Measurements from ENCODE around the gene CPE.

Gene CPE

GRCh38 chr4:165514739-165515138 lies 135.9 kb downstream of the CPE start:
- no CpG with 5 or more reads among the region's 2 CpGs for WGBS, 2 donors (ENCODE audit: extremely low coverage in 2 of 2, insufficient read length in 2 of 2, insufficient replicate concordance in 1 of 2)
- Histone ChIP-seq H3K4ac (ENCODE audit: low read length) (no peak overlapping the region), H2BK5ac (ENCODE audit: low read length) (no peak overlapping the region), H3K79me1 (ENCODE audit: low read depth, low read length) (no peaks in the 10 kb centered on the region), H2AK5ac (ENCODE audit: low read depth, low read length) (no peak overlapping the region), H4K91ac (ENCODE audit: low read depth, low read length, poor library complexity) (no peak overlapping the region), H4K8ac (ENCODE audit: low read depth, low read length) (no peak overlapping the region), H3K4me2 (ENCODE audit: insufficient read depth, low read length, poor library complexity, severe bottlenecking) (no peak overlapping the region), H3K4me3 (ENCODE audit: low read length in 2 of 2) (no peak overlapping the region), H2AFZ (ENCODE audit: low read length) (no peak overlapping the region), H3K23ac (ENCODE audit: low read depth, low read length, poor library complexity) (no peak overlapping the region), H3K27me3 (ENCODE audit: control insufficient read depth in 3 of 3, insufficient read depth in 3 of 3, low read depth in 1 of 3, low read length in 3 of 3) (peaks cover 0 to 4% (median 0%) of the 10 kb centered on the region in 3 experiments), H3K9ac (ENCODE audit: low read depth, low read length, poor library complexity) (no peak overlapping the region), H3K4me1 (ENCODE audit: control insufficient read depth in 2 of 2, insufficient read depth in 1 of 2, low read depth in 1 of 2, low read length in 2 of 2) (no peaks in the 10 kb centered on the region), H3K18ac (ENCODE audit: low read length) (no peak overlapping the region), H2BK120ac (ENCODE audit: low read depth, low read length) (no peak overlapping the region), H2BK15ac (ENCODE audit: low read length) (no peak overlapping the region), H2BK12ac (ENCODE audit: low read length) (no peak overlapping the region), H3K36me3 (replicated peaks in 1 of 2; ENCODE audit: control insufficient read depth in 2 of 2, insufficient read depth in 2 of 2, low read length in 2 of 2) (no peaks in the 10 kb centered on the region), H3K27ac (replicated peaks; ENCODE audit: low read length) (no peak overlapping the region), H3K9me3 (replicated peaks in 1 of 2; ENCODE audit: control insufficient read depth in 2 of 2, insufficient read depth in 1 of 2, low read depth in 1 of 2, low read length in 2 of 2) (no peaks in the 10 kb centered on the region), H3K14ac (ENCODE audit: low read length) (no peak overlapping the region)
- DNase-seq (ENCODE audit: low spot score), result no peak

DNA sequence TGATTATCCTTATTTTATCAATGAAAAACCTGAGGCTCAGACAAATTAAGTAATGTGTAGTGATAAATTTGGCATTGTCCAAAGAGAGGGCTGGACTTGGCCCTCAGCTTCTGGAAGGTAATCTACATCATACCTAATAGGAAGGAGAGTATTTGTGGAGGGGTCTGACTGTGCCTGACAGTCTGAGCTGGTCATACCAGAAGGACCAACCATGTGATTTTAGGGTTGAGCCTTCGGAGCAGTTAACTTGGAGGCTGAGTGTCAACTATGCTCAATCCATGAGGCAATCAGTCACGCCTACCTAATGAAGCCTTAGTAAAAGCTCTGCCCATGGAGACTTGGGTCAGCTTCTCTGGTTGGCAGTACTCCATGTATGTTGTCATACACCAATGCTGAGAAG lies 136.4 kb downstream of the CPE start:
- Histone ChIP-seq H3K23ac (ENCODE audit: low read depth, low read length, poor library complexity) (no peak overlapping the region), H2AFZ (ENCODE audit: low read length) (no peak overlapping the region), H2AK5ac (ENCODE audit: low read depth, low read length) (no peak overlapping the region), H3K79me1 (ENCODE audit: low read depth, low read length) (no peaks in the 10 kb centered on the region), H3K9me3 (replicated peaks in 1 of 2; ENCODE audit: control insufficient read depth in 2 of 2, insufficient read depth in 1 of 2, low read depth in 1 of 2, low read length in 2 of 2) (no peaks in the 10 kb centered on the region), H2BK5ac (ENCODE audit: low read length) (no peak overlapping the region), H3K27me3 (ENCODE audit: control insufficient read depth in 3 of 3, insufficient read depth in 3 of 3, low read depth in 1 of 3, low read length in 3 of 3) (peaks cover 0 to 4% (median 0%) of the 10 kb centered on the region in 3 experiments), H3K4me1 (ENCODE audit: control insufficient read depth in 2 of 2, insufficient read depth in 1 of 2, low read depth in 1 of 2, low read length in 2 of 2) (no peaks in the 10 kb centered on the region), H3K27ac (replicated peaks; ENCODE audit: low read length) (no peak overlapping the region), H4K91ac (ENCODE audit: low read depth, low read length, poor library complexity) (no peak overlapping the region), H3K36me3 (replicated peaks in 1 of 2; ENCODE audit: control insufficient read depth in 2 of 2, insufficient read depth in 2 of 2, low read length in 2 of 2) (no peaks in the 10 kb centered on the region), H2BK15ac (ENCODE audit: low read length) (no peak overlapping the region), H3K4ac (ENCODE audit: low read length) (no peak overlapping the region), H3K18ac (ENCODE audit: low read length) (no peak overlapping the region), H3K4me3 (ENCODE audit: low read length in 2 of 2) (no peak overlapping the region), H3K4me2 (ENCODE audit: insufficient read depth, low read length, poor library complexity, severe bottlenecking) (no peak overlapping the region), H2BK12ac (ENCODE audit: low read length) (no peak overlapping the region), H2BK120ac (ENCODE audit: low read depth, low read length) (no peak overlapping the region), H4K8ac (ENCODE audit: low read depth, low read length) (no peak overlapping the region), H3K9ac (ENCODE audit: low read depth, low read length, poor library complexity) (no peak overlapping the region), H3K14ac (ENCODE audit: low read length) (no peak overlapping the region)
- WGBS, 2 donors (ENCODE audit: extremely low coverage in 2 of 2, insufficient read length in 2 of 2, insufficient replicate concordance in 1 of 2), result no CpG with 5 or more reads among the region's 2 CpGs
- no peak for DNase-seq (ENCODE audit: low spot score)

DNA sequence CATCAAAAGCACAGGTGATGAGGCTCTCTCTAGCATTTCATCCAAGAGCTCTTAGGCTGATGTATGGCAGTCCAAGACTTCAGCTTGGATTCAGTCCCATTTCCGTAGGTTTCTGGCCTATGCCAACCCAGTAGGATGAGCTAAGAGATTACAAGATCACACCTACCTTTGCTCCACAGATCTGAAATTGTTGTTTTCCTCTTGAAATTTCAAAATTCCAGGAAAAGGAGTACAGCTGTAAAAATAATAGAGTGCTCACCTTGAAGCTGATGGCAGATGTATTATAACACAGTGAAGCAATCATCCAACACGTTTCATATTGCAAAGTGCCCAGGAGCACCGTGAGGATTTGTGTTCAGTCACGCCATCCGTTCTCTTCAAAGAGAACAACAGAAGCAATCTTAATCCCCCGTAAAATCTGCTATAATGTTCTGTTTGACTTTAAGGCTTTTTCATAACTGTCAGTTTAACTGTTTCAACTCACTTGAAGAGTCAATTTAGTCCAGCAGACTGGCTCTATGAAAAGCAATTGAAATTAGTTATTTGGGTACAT lies 137.5 kb downstream of the CPE start:
- Histone ChIP-seq H3K27ac (replicated peaks; ENCODE audit: low read length) (no peak overlapping the region), H3K4me3 (ENCODE audit: low read length in 2 of 2) (no peak overlapping the region), H3K4ac (ENCODE audit: low read length) (no peak overlapping the region), H3K9ac (ENCODE audit: low read depth, low read length, poor library complexity) (no peak overlapping the region), H3K9me3 (replicated peaks in 1 of 2; ENCODE audit: control insufficient read depth in 2 of 2, insufficient read depth in 1 of 2, low read depth in 1 of 2, low read length in 2 of 2) (no peaks in the 10 kb centered on the region), H4K8ac (ENCODE audit: low read depth, low read length) (no peak overlapping the region), H2BK15ac (ENCODE audit: low read length) (no peak overlapping the region), H3K36me3 (replicated peaks in 1 of 2; ENCODE audit: control insufficient read depth in 2 of 2, insufficient read depth in 2 of 2, low read length in 2 of 2) (no peaks in the 10 kb centered on the region), H3K18ac (ENCODE audit: low read length) (no peak overlapping the region), H2BK120ac (ENCODE audit: low read depth, low read length) (no peak overlapping the region), H3K4me2 (ENCODE audit: insufficient read depth, low read length, poor library complexity, severe bottlenecking) (no peak overlapping the region), H2BK5ac (ENCODE audit: low read length) (no peak overlapping the region), H3K4me1 (ENCODE audit: control insufficient read depth in 2 of 2, insufficient read depth in 1 of 2, low read depth in 1 of 2, low read length in 2 of 2) (no peaks in the 10 kb centered on the region), H4K91ac (ENCODE audit: low read depth, low read length, poor library complexity) (no peak overlapping the region), H2AK5ac (ENCODE audit: low read depth, low read length) (no peak overlapping the region), H2BK12ac (ENCODE audit: low read length) (no peak overlapping the region), H3K27me3 (ENCODE audit: control insufficient read depth in 3 of 3, insufficient read depth in 3 of 3, low read depth in 1 of 3, low read length in 3 of 3) (peaks cover 0 to 4% (median 0%) of the 10 kb centered on the region in 3 experiments), H3K14ac (ENCODE audit: low read length) (no peak overlapping the region), H3K79me1 (ENCODE audit: low read depth, low read length) (no peaks in the 10 kb centered on the region), H3K23ac (ENCODE audit: low read depth, low read length, poor library complexity) (no peak overlapping the region), H2AFZ (ENCODE audit: low read length) (no peak overlapping the region)
- no CpG with 5 or more reads among the region's 6 CpGs for WGBS, 2 donors (ENCODE audit: extremely low coverage in 2 of 2, insufficient read length in 2 of 2, insufficient replicate concordance in 1 of 2)
- no peak for DNase-seq (ENCODE audit: low spot score)

GRCh38 chr4:165517216-165517615 lies 138.4 kb downstream of the CPE start:
- no peak overlapping the region for H3K23ac ChIP-seq (ENCODE audit: low read depth, low read length, poor library complexity)
- H3K27me3 ChIP-seq (ENCODE audit: control insufficient read depth in 3 of 3, insufficient read depth in 3 of 3, low read depth in 1 of 3, low read length in 3 of 3), result peaks cover 0 to 3% (median 0%) of the 10 kb centered on the region in 3 experiments
- no CpG with 5 or more reads among the region's 1 CpG for WGBS, 2 donors (ENCODE audit: extremely low coverage in 2 of 2, insufficient read length in 2 of 2, insufficient replicate concordance in 1 of 2)
- no peak overlapping the region for H2BK15ac ChIP-seq (ENCODE audit: low read length)
- H2BK5ac ChIP-seq (ENCODE audit: low read length), result no peak overlapping the region
- no peaks in the 10 kb centered on the region for H3K79me1 ChIP-seq (ENCODE audit: low read depth, low read length)
- H3K18ac ChIP-seq (ENCODE audit: low read length), result no peak overlapping the region
- H2BK120ac ChIP-seq (ENCODE audit: low read depth, low read length), result no peak overlapping the region
- no peak overlapping the region for H3K4me3 ChIP-seq (ENCODE audit: low read length in 2 of 2)
- H4K8ac ChIP-seq (ENCODE audit: low read depth, low read length), result no peak overlapping the region
- no peaks in the 10 kb centered on the region for H3K36me3 ChIP-seq (replicated peaks in 1 of 2; ENCODE audit: control insufficient read depth in 2 of 2, insufficient read depth in 2 of 2, low read length in 2 of 2)
- no peak overlapping the region for H3K4ac ChIP-seq (ENCODE audit: low read length)
- no peaks in the 10 kb centered on the region for H3K9me3 ChIP-seq (replicated peaks in 1 of 2; ENCODE audit: control insufficient read depth in 2 of 2, insufficient read depth in 1 of 2, low read depth in 1 of 2, low read length in 2 of 2)
- H3K9ac ChIP-seq (ENCODE audit: low read depth, low read length, poor library complexity), result no peak overlapping the region
- no peak overlapping the region for H3K4me2 ChIP-seq (ENCODE audit: insufficient read depth, low read length, poor library complexity, severe bottlenecking)
- no peak overlapping the region for H2AK5ac ChIP-seq (ENCODE audit: low read depth, low read length)
- no peak overlapping the region for H2AFZ ChIP-seq (ENCODE audit: low read length)
- H2BK12ac ChIP-seq (ENCODE audit: low read length), result no peak overlapping the region
- H3K27ac ChIP-seq (replicated peaks; ENCODE audit: low read length), result no peak overlapping the region
- no peak for DNase-seq (ENCODE audit: low spot score)
- no peaks in the 10 kb centered on the region for H3K4me1 ChIP-seq (ENCODE audit: control insufficient read depth in 2 of 2, insufficient read depth in 1 of 2, low read depth in 1 of 2, low read length in 2 of 2)
- no peak overlapping the region for H4K91ac ChIP-seq (ENCODE audit: low read depth, low read length, poor library complexity)
- H3K14ac ChIP-seq (ENCODE audit: low read length), result no peak overlapping the region
